Liver (tissue), 9 donors: ENCODE measurements around the gene NAT10. TPM values are rescaled to one million over a fixed set of nuclear protein-coding genes. Genes with fewer than 3 reads are reported as not detected.

Experiments used
- DNase-seq: peaks from one replicate; pipeline ENCODE4 v3.0.0-alpha.2; 2017; ENCODE audit warnings: low spot score
- H3K27ac ChIP-seq, 2 donors: one replicate each; pipeline ENCODE4 v1.7.0; 2013; ENCODE audit warnings: inconsistent platforms in 2 of 2, low read length in 2 of 2, control low read depth in 1 of 2, low read depth in 1 of 2, mild to moderate bottlenecking in 1 of 2
- H3K27me3 ChIP-seq, 4 donors: one replicate each; pipeline versions ENCODE4 v1.6.1 to v1.7.0; 2013; ENCODE audit warnings: low read length in 3 of 4, inconsistent platforms in 1 of 4, mild to moderate bottlenecking in 1 of 4, moderate library complexity in 1 of 4; ENCODE audit not compliant: control insufficient read depth in 4 of 4, insufficient read depth in 4 of 4
- H3K36me3 ChIP-seq, 4 donors: one replicate each; pipeline versions ENCODE4 v1.6.1 to v1.7.0; 2013; ENCODE audit warnings: low read length in 3 of 4, mild to moderate bottlenecking in 3 of 4, low read depth in 1 of 4, moderate library complexity in 1 of 4; ENCODE audit not compliant: control insufficient read depth in 4 of 4, insufficient read depth in 3 of 4
- H3K4me1 ChIP-seq, 4 donors: one replicate each; pipeline versions ENCODE4 v1.6.1 to v1.7.0; 2013; ENCODE audit warnings: low read length in 3 of 4, mild to moderate bottlenecking in 3 of 4, moderate library complexity in 1 of 4; ENCODE audit not compliant: control insufficient read depth in 4 of 4, insufficient read depth in 4 of 4
- H3K4me3 ChIP-seq, 3 donors: one replicate each; pipeline versions ENCODE4 v1.6.1 to v1.7.0; 2013; ENCODE audit warnings: low read length in 3 of 3, control low read depth in 1 of 3, low read depth in 1 of 3, mild to moderate bottlenecking in 1 of 3
- H3K9ac ChIP-seq, 2 donors: one replicate each; pipeline ENCODE4 v1.7.0; 2013; ENCODE audit warnings: low read length in 2 of 2, mild to moderate bottlenecking in 2 of 2, moderate library complexity in 2 of 2, control low read depth in 1 of 2, low read depth in 1 of 2
- H3K9me3 ChIP-seq, 4 donors: one replicate each; pipeline versions ENCODE4 v1.6.1 to v1.7.0; 2013; ENCODE audit warnings: low read length in 3 of 4; ENCODE audit not compliant: control insufficient read depth in 4 of 4
- EGR1 ChIP-seq, 2 donors: IDR thresholded peaks; 2 replicates each; pipeline ENCODE4 v1.6.1; 2016 to 2018; ENCODE audit warnings: antibody characterized with exemption in 2 of 2, low read depth in 2 of 2
- FOXA1 ChIP-seq: IDR thresholded peaks from 2 replicates; pipeline ENCODE4 v1.6.1; 2016; ENCODE audit warnings: antibody characterized with exemption
- FOXA2 ChIP-seq: IDR thresholded peaks from 2 replicates; pipeline ENCODE4 v1.6.1; 2016; ENCODE audit warnings: antibody characterized with exemption
- GABPA ChIP-seq, 2 donors: IDR thresholded peaks in 1 of 2; conservative IDR thresholded peaks in 1 of 2; 2 replicates each; pipeline ENCODE4 v1.6.1; 2016; ENCODE audit warnings: antibody characterized with exemption in 2 of 2, mild to moderate bottlenecking in 1 of 2, moderate library complexity in 1 of 2
- HNF4A ChIP-seq, 2 donors: conservative IDR thresholded peaks; 2 replicates each; pipeline ENCODE4 v1.6.1; 2016; ENCODE audit warnings: antibody characterized with exemption in 2 of 2, mild to moderate bottlenecking in 2 of 2
- HNF4G ChIP-seq: IDR thresholded peaks from 2 replicates; pipeline ENCODE4 v1.6.1; 2016; ENCODE audit warnings: antibody characterized with exemption
- JUND ChIP-seq, 2 donors: IDR thresholded peaks; 2 replicates each; pipeline ENCODE4 v1.6.1; 2016; ENCODE audit warnings: antibody characterized with exemption in 2 of 2
- NR2F2 ChIP-seq: IDR thresholded peaks from 2 replicates; pipeline ENCODE4 v1.6.1; 2016; ENCODE audit warnings: antibody characterized with exemption
- RAD21 ChIP-seq, 2 donors: IDR thresholded peaks; 2 replicates each; pipeline ENCODE4 v1.6.1; 2016; ENCODE audit warnings: antibody characterized with exemption in 2 of 2, mild to moderate bottlenecking in 2 of 2
- RXRA ChIP-seq, 2 donors: IDR thresholded peaks; 2 replicates each; pipeline ENCODE4 v1.6.1; 2017 to 2018; ENCODE audit warnings: antibody characterized with exemption in 2 of 2, mild to moderate bottlenecking in 1 of 2
- SP1 ChIP-seq: IDR thresholded peaks from 2 replicates; pipeline ENCODE4 v1.6.1; 2018; ENCODE audit warnings: antibody characterized with exemption, mild to moderate bottlenecking
- TAF1 ChIP-seq: conservative IDR thresholded peaks from 2 replicates; pipeline ENCODE4 v1.6.1; 2016; ENCODE audit warnings: antibody characterized with exemption, mild to moderate bottlenecking
- YY1 ChIP-seq: IDR thresholded peaks from 2 replicates; pipeline ENCODE4 v1.6.1; 2016; ENCODE audit warnings: antibody characterized with exemption, mild to moderate bottlenecking
- WGBS: extraction: QIAGEN DNeasy Blood & Tissue Kit; methylation state at CpG from one replicate; pipeline ENCODE4 v1.1.7; 2013; 5-methylcytosine and 5-hydroxymethylcytosine counted together
- polyA plus RNA-seq, 2 donors: library from polyadenylated mRNA; stranded (reverse) in 1 of 2; unstranded in 1 of 2; fragments of 200-250 nt in 1 of 2; fragments of >200 nt in 1 of 2; fragmentation: Nextera tagmentation in 1 of 2; extraction: Ambion mirVana in 1 of 2; gene quantifications; one replicate each; pipeline versions ENCODE4 v1.2.1 to v1.2.3, GENCODE V29; 2013 to 2015
- total RNA-seq, 2 donors: library from RNA; depleted of rRNA; stranded (reverse); fragments of >200 nt; gene quantifications; one replicate each; pipeline ENCODE4 v1.2.3, GENCODE V29; 2014
- TF ChIP-seq, protein P1 (sequence below): IDR thresholded peaks from 2 replicates; pipeline ENCODE4 v1.6.1; 2016; ENCODE audit warnings: antibody characterized with exemption
- TF ChIP-seq, protein P2 (sequence below): IDR thresholded peaks from 2 replicates; pipeline ENCODE4 v1.6.1; 2016; ENCODE audit warnings: antibody characterized with exemption
- TF ChIP-seq, protein P3 (sequence below): IDR thresholded peaks from 2 replicates; pipeline ENCODE4 v1.6.1; 2016; ENCODE audit warnings: antibody characterized with exemption
- TF ChIP-seq, protein P4 (sequence below): fragments of 150-350 bp; IDR thresholded peaks from 2 replicates; pipeline ENCODE4 v1.5.1; 2017; ENCODE audit warnings: improper control_type of control experiment, low read depth, low read length; ENCODE audit not compliant: missing input control
- TF ChIP-seq, protein P5 (sequence below): IDR thresholded peaks from 2 replicates; pipeline ENCODE4 v1.6.1; 2016; ENCODE audit warnings: antibody characterized with exemption, mild to moderate bottlenecking
- donor health status: healthy.
- donor health status: healthy.
- donor health status: healthy.
- donor health status: healthy.
- donor health status: healthy.

NAT10 gene
- total and polyA plus RNA-seq, 4 donors: 9.1 to 14.0 (median 13.5) TPM

DNA sequence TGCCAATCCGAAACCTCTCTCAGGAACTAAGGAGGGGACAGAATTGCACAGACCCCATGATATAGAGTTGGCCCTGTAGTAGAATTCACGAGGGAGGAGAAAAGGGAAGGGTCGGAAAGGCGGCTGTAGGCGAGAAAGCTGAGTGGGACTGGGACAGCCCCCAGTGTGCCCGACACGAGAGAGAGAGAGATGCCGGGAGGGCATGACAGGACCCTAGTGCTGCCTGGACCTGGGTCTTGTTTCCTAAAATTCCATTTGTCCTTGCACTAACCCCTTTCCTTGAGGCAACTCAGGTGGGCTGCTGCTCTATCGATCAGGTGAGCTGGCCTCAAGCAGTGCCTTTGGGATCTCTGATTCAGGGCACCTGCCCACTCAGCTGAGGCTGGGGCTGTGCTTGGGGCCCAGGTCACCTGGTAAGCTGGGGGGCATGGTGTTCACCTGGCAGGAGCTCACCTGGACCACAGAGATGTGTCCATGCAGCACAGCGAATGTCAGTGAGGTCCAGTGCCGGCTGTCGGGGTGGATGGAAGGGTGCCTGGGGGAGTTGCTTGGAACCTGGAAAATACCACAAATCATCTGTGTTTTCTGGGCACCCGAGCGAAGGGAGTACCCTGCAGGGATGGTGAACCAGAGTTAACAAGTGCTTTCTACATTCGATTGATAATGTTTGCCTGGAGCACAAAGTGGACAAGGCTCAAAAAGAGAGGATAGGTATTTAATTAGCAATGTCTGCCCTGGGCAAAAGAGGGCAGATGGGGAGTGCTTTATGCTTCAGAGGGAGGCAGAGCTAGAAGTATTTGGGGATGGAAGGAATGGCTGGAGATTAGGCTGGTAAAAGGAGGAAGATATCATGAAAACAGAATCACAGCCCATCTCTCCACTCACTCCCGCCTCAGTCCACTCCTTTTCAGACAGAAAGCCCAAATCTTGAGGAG lies 61.6 kb downstream of the NAT10 start:
- TF ChIP-seq EGR1 (IDR thresholded peaks at IDR 0.05; ENCODE audit: low read depth in 2 of 2): no peak
- no peak for TF ChIP-seq GABPA (IDR thresholded peaks at IDR 0.05 in 1 of 2, conservative IDR thresholded peaks at IDR 0.05 in 1 of 2)
- TF ChIP-seq, protein P1, sequence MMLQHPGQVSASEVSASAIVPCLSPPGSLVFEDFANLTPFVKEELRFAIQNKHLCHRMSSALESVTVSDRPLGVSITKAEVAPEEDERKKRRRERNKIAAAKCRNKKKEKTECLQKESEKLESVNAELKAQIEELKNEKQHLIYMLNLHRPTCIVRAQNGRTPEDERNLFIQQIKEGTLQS: no peak
- TF ChIP-seq JUND (IDR thresholded peaks at IDR 0.05): no peak
- TF ChIP-seq FOXA2: no peak
- TF ChIP-seq, protein P2, sequence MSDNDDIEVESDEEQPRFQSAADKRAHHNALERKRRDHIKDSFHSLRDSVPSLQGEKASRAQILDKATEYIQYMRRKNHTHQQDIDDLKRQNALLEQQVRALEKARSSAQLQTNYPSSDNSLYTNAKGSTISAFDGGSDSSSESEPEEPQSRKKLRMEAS: no peak
- TF ChIP-seq, protein P3, sequence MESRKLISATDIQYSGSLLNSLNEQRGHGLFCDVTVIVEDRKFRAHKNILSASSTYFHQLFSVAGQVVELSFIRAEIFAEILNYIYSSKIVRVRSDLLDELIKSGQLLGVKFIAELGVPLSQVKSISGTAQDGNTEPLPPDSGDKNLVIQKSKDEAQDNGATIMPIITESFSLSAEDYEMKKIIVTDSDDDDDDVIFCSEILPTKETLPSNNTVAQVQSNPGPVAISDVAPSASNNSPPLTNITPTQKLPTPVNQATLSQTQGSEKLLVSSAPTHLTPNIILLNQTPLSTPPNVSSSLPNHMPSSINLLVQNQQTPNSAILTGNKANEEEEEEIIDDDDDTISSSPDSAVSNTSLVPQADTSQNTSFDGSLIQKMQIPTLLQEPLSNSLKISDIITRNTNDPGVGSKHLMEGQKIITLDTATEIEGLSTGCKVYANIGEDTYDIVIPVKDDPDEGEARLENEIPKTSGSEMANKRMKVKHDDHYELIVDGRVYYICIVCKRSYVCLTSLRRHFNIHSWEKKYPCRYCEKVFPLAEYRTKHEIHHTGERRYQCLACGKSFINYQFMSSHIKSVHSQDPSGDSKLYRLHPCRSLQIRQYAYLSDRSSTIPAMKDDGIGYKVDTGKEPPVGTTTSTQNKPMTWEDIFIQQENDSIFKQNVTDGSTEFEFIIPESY: no peak
- TF ChIP-seq TAF1: no peak
- TF ChIP-seq HNF4A (conservative IDR thresholded peaks at IDR 0.05): no peak
- TF ChIP-seq, protein P4, sequence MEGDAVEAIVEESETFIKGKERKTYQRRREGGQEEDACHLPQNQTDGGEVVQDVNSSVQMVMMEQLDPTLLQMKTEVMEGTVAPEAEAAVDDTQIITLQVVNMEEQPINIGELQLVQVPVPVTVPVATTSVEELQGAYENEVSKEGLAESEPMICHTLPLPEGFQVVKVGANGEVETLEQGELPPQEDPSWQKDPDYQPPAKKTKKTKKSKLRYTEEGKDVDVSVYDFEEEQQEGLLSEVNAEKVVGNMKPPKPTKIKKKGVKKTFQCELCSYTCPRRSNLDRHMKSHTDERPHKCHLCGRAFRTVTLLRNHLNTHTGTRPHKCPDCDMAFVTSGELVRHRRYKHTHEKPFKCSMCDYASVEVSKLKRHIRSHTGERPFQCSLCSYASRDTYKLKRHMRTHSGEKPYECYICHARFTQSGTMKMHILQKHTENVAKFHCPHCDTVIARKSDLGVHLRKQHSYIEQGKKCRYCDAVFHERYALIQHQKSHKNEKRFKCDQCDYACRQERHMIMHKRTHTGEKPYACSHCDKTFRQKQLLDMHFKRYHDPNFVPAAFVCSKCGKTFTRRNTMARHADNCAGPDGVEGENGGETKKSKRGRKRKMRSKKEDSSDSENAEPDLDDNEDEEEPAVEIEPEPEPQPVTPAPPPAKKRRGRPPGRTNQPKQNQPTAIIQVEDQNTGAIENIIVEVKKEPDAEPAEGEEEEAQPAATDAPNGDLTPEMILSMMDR: no peak
- no peak for TF ChIP-seq FOXA1
- no peak for TF ChIP-seq SP1
- TF ChIP-seq, protein P5, sequence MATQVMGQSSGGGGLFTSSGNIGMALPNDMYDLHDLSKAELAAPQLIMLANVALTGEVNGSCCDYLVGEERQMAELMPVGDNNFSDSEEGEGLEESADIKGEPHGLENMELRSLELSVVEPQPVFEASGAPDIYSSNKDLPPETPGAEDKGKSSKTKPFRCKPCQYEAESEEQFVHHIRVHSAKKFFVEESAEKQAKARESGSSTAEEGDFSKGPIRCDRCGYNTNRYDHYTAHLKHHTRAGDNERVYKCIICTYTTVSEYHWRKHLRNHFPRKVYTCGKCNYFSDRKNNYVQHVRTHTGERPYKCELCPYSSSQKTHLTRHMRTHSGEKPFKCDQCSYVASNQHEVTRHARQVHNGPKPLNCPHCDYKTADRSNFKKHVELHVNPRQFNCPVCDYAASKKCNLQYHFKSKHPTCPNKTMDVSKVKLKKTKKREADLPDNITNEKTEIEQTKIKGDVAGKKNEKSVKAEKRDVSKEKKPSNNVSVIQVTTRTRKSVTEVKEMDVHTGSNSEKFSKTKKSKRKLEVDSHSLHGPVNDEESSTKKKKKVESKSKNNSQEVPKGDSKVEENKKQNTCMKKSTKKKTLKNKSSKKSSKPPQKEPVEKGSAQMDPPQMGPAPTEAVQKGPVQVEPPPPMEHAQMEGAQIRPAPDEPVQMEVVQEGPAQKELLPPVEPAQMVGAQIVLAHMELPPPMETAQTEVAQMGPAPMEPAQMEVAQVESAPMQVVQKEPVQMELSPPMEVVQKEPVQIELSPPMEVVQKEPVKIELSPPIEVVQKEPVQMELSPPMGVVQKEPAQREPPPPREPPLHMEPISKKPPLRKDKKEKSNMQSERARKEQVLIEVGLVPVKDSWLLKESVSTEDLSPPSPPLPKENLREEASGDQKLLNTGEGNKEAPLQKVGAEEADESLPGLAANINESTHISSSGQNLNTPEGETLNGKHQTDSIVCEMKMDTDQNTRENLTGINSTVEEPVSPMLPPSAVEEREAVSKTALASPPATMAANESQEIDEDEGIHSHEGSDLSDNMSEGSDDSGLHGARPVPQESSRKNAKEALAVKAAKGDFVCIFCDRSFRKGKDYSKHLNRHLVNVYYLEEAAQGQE: no peak
- no peak for TF ChIP-seq NR2F2
- no peak for TF ChIP-seq RAD21 (IDR thresholded peaks at IDR 0.05)
- TF ChIP-seq RXRA (IDR thresholded peaks at IDR 0.05): no peak
- no peak for TF ChIP-seq YY1
- no peak for TF ChIP-seq HNF4G
- no peaks in the 10 kb centered on the region for H3K27me3 ChIP-seq
- no peak overlapping the region for H3K27ac ChIP-seq
- no peaks in the 10 kb centered on the region for H3K4me1 ChIP-seq
- DNase-seq: no peak
- 96% methylated on average over 16 of the region's 16 CpGs for WGBS
- no peak overlapping the region for H3K9ac ChIP-seq
- H3K36me3 ChIP-seq: peaks cover 0 to 72% (median 24%) of the 10 kb centered on the region in 4 donors
- H3K4me3 ChIP-seq: no peak overlapping the region
- no peaks in the 10 kb centered on the region for H3K9me3 ChIP-seq
